Stimulated activated naive CD4-positive, alpha-beta T cell (primary cell): ENCODE results near the gene PHETA1.
A peak's percentile ranks its signal among the peaks of the same experiment; 100 is the strongest.
"Not testable (repeated sequence)": the region's sequence is repeated elsewhere in the genome, so short reads cannot be mapped to it uniquely, and the experiment has no call there.

Experiments used
- DNase-seq, 6 experiments: peaks; one replicate each; lab custom pipeline; 2025; lab: John Stamatoyannopoulos, UW

PHETA1 gene

DNA sequence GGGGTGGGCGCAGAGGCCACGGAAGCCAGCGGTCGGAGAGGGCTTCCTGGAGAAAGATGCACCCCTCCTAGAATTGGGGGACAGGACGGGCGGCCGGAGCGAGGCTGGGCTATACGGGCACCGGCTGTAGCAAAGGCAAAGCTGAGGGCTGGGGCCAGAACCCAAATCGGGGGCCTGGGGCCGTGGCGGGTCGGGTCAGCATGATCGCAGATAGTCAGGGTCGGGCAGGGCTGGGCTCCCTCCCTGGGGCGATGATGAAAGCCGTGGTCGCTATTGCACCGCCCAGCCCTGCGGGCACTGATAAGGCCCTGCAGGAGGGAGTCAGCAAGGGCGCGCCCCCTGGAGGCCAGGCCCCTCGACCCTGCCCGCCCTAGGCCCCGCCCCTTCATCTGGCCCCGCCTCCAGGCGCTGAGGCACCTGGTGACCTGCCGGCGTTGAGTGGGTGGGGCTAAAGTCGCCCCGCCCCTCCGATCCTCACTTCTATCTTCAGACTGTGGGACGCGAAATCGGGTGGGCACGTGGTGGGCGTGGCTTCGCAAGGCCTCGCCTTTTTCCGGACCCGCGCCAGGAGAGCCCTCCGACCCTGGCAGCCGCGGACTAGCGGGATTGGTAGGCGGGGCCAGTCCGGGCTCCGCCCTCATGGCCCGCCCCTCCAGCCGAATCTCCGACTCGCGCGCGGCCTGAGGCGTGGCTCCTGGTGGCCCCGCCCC, 36.4 kb upstream of the PHETA1 start:
- peak; percentile 95 to 100 (median 98) for DNase-seq

DNA sequence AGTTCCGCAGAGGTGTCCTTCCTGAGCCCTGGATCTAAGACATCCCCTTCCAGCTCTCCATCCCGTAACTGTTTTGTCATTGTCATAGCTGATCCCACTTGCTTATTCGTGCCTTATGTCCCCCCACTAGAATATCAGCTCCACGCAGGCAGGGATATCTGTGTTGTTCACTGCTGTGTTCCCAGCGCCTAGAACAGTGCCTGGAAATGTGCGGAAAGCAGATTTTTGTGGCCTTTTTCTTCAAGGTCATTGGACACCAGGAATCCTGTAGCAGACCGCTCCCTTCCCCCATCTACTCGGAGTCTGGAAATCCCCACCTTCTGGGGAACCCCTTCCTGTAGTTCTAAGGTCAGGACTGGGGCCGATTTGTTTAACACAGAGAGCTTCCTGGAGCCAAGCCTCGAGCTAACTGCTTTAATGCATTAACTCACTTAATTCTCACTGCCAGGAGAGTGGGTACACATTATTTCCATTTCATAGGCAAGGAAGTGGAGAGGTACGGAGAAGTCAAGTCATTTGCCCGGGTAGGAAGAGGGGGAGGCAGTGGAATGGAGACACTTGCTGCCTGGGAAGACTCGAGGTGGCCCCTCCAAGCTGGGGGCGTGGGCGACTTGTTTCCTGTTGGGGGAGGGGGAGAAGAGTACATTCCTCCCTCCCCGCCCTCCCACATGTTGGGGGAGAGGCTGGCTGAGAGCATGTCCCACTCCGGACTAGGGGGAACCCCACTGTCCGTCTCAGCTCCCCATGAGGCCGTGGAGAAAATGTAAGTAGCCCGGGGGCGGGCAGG, 35.7 kb upstream of the PHETA1 start:
- DNase-seq: peak in 5 of 6 experiments; percentile 45 to 59 (median 46)

DNA sequence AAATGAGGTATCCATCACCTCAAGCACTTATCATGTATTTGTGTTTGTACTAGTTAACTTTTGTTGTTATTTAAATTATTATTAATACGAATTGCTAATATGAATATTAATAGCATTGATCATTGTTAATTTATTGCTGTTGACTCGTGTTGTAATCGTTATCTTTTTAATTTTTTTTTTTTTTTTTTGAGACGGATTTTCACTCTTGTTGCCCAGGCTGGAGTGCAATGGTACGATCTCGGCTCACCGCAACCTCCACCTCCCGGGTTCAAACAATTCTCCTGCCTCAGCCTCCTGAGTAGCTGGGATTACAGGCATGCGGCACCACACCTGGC, 33.6 kb upstream of the PHETA1 start:
- DNase-seq: not testable (repeated sequence)

DNA sequence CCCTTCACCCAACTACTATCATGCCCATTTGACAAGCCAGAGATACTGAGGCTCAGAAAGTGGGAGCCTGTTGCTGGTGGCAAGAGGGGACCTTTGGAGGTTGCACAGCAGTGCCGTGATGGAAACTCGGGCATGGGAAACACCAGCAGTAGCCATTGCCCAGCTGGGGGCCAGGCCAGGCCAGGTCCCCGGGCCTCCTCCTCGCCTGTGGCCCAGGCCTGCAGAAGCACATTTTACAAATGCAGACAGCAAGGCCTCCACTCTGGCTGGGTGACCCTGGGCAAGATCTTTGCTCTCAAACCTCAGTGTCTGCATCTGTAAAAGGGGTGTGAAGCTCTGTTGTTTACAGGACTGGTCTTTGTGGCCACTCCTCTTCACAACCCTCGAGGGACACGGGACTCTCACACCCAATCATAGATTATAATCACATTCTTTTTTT, 32.3 kb upstream of the PHETA1 start:
- DNase-seq: no peak

- not testable (repeated sequence) for DNase-seq
These were observed 31.0 kb upstream of the PHETA1 start for GRCh38 chr12:111399741-111400404.

- DNase-seq: no peak
These were observed 29.6 kb upstream of the PHETA1 start for GRCh38 chr12:111398530-111398929.

- peak; percentile 60 to 90 (median 82) for DNase-seq
These were observed 28.0 kb upstream of the PHETA1 start for GRCh38 chr12:111396726-111397445.

GRCh38 chr12:111396271-111396670, 27.4 kb upstream of the PHETA1 start:
- DNase-seq: not testable (repeated sequence)

- no peak for DNase-seq
These were observed 26.7 kb upstream of the PHETA1 start for GRCh38 chr12:111395336-111396187.

DNA sequence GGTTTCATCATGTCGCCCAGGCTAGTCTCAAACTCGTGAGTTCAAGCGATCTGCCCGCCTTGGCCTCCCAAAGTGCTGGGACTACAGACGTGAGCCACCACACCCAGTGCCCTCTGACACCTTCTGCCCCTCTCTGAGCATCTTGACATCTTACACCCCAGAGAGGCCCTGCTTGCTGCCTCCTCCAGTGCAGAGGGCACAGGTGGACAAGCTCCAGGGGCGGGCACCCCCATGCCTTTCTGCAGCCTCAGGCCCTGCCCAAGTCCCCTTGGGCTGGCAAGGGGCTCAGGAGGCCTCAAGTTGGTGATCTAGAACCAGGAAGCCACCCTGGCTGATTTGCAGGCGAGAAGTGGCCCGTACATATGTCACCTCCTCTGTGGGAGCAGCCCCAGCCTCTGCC, 25.6 kb upstream of the PHETA1 start:
- no peak for DNase-seq

DNA sequence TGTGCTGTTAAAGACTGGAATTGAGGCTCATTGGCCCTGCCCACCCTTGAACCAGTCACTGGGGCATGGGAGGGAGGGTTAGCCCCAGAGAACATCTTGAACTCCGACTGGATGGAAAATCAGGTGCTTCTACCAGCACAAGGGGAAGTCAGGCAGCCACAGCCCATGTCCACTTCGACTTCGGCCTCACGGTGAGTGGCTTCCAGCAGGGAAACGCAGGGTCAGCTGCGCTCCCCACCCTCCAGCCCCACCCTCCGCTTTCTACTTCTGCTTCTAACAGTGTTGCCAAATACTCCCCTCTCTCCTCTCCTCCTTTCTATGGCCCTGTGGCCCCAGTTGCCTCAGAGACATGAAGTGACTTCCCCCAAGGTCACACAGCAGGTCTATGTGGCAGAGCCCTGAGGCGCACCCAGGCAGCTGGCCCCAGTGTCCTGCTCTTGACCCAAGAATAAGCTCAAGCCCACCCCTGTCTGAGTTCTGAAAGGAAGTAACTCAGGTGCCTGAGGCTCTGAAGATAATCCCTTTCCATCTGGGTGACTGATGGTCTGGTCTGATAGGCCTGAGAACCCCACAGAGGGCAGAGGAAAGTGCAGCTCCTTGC, 24.9 kb upstream of the PHETA1 start:
- DNase-seq: no peak

GRCh38 chr12:111390910-111391309, 22.0 kb upstream of the PHETA1 start:
- no peak for DNase-seq

DNA sequence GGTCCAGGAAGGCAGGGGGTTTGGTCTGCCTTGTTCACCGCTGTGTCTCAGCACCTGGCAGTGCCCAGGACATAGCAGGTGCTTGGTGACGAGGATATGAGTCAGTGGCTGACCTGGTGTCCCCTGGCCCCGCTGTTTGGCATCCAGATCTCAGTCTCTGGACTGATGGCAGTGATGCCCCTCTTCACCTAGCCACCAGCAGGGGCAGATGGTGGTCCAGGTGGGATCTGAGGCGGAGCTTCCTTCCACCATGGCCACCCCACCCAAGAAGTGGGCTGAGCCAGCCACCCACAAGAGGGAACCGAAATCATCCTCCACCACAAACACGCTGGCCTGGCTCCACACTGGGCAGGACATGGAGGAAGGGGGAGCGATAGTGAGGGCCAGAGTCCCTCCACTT, 20.7 kb upstream of the PHETA1 start:
- no peak for DNase-seq

DNA sequence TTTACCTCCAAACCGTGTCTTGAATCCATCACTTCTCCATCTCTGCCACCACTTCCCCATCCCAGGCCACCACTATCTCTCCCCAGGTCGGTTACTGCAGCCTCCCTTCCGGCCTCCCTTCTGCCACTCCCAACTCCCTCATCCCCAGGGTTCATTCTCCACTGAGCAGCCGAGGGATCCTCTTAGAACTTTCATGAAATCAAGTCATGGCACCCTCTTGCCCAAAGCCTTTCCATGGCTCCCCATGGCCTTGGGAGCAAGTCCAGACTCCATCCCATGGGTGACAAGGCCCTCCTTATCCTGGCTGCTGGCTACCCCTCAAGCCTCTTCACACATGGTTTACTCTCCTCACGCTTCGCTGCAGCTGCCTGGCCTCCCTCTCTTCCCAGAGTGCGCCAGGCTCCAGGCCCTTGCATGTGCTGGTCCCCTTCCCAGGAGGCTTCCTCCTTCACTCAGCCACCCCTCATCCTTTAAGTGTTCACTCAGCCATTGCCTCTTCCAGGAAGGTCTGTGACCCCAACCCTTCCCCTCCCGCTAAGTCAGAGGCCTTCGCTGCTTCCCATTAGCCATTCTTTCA, 18.9 kb upstream of the PHETA1 start:
- DNase-seq: no peak

GRCh38 chr12:111386885-111387284, 18.0 kb upstream of the PHETA1 start:
- DNase-seq: no peak

DNA sequence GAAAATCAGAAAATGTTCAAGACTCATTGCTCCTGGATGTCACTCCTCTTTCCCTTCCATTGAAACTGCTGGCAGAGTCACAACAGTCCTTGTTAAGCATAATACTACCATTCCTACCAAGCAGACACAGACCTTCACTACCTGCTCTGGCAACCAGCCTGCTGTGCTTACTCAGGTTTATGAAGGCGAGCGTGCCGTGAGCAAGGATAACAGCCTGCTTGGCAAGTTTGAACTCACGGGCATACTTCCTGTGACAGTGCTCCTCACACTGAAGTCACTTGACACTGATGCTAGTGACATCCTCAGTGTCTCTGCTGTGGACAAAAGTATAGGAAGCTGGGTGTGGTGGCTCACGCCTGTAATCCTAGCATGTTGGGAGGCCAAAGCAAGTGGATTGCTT, 15.7 kb upstream of the PHETA1 start:
- DNase-seq: no peak

GRCh38 chr12:111379942-111380554, 11.2 kb upstream of the PHETA1 start:
- DNase-seq: no peak

GRCh38 chr12:111377440-111377839, 8.5 kb upstream of the PHETA1 start:
- DNase-seq: no peak

DNA sequence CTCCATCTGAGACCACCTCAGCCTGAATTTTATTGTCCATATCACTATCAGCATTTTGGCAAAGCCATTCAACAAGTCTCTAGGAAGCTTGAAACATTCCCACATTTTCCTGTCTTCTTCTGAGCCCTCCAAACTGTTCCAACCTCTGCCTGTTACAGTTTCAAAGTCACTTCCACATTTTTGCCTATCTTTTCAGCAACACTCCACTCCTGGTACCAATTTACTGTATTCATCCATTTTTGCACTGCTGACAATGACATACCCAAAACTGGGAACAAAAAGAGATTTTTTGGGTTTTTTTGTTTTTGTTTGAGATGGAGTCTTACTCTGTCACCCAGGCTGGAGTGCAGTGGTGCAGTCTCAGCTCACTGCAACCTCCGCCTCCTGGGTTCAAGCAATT, 4.3 kb upstream of the PHETA1 start:
- not testable (repeated sequence) for DNase-seq
